ENCODE measurements around the gene SLC39A1.

Gene SLC39A1

DNA sequence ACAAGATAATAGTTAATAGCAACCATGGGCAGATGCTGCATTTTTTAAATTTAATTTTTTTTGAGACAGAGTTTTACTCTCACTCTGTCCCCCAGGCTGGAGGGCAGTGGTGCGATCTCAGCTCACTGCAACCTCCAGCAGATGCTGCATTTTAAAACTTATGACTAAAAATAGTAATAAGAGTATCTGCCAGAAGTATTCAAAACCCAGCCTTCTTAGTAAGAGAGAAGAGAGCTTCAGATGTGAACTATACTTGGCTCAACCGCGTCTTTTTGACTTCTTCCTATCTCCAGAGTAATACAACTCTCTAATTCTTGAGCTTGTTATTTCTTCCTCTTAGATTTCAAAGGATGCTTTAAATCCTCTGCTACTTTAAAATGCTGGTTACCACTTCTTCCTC lies 31.9 kb upstream of the SLC39A1 start:
- in situ Hi-C loops (cut with MboI; ENCODE audit: low sequenced_read_pairs, unreplicated experiment): no loop called here
- no peak for DNase-seq (ENCODE audit: low spot score)
- TF ChIP-seq CTCF (IDR thresholded peaks at IDR 0.05; ENCODE audit: borderline replicate concordance, control extremely low read depth, extremely low read depth, insufficient read depth, missing control alignments): no peak

DNA sequence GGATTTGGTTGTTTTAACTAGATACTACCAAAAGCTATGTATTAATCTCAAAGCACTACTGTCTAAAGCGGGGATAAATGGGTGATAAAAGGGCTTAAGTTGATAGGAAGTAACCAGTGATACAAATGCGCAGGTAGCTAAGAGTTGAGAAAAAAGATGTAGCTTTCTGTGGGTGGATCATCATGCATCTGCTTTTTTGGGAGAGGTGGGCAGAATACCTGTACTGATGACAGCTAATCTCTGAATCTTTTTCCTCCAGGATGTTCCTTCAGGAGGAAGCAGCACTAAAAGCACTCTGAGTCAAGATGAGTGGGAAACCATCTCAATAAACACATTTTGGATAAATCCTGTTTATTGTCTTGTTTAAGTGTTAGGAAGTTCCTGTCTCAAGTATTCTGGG lies 28.5 kb upstream of the SLC39A1 start:
- no peak for TF ChIP-seq CTCF (IDR thresholded peaks at IDR 0.05; ENCODE audit: borderline replicate concordance, control extremely low read depth, extremely low read depth, insufficient read depth, missing control alignments)
- in situ Hi-C loops (cut with MboI; ENCODE audit: low sequenced_read_pairs, unreplicated experiment): no loop called here
- no peak for DNase-seq (ENCODE audit: low spot score)

DNA sequence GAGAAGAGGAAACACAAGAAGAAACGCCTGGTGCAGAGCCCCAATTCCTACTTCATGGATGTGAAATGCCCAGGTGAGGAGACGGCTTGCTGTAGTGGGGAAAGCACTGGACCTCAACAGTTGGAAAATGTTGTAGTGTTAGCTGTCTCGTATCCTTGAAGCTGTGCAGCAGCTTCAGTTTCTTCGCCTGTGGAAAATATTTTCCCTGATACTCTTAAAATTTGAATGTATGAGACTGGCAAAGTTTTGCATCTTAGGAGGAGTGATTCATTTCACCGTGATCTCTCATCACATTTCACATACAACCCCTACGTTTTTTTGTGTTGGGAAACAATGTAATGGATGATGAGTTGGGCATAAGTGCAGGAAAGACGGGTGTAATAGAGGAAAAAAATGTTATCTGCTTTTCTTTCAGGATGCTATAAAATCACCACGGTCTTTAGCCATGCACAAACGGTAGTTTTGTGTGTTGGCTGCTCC lies 27.9 kb upstream of the SLC39A1 start:
- TF ChIP-seq CTCF (IDR thresholded peaks at IDR 0.05; ENCODE audit: borderline replicate concordance, control extremely low read depth, extremely low read depth, insufficient read depth, missing control alignments): no peak
- in situ Hi-C loops (cut with MboI; ENCODE audit: low sequenced_read_pairs, unreplicated experiment): no loop called here
- DNase-seq (ENCODE audit: low spot score): no peak

DNA sequence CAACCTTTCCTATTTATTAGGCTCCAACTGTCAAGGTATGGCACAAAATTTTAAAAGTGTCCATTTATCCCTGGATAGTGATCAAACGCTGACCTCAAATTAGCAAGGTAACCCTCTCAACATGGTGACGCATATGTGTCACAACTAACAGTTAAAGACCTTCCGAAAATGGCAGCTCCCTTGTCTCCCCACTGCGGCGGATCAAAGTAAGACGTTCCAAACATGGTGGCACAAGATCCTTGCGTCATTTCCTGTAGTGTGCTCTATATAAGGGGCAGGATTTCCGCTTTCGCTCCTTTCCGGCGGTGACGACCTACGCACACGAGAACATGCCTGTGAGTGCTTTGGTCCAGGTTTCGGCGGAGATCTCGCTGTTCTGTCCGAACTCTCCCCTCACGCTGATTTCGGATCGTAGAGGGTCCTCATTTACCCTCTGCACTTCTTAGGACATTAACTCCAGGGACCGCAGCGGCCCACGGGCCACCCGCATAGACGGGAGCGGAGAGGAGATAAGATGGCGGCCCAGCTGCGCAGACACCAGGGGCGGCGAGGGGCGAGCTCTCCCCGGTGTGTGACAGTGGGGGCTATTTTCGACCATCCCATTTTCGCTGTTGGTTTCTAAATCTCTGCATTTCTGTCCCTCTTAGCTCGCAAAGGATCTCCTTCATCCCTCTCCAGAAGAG lies 27.3 kb upstream of the SLC39A1 start, which contains the start of gene RPS27:
Gene RPS27 (plus strand): TSS at position 295 of the 683 bp plus-strand sequence. CDS start 35 bp downstream, at position 330.
- TF ChIP-seq CTCF (IDR thresholded peaks at IDR 0.05; ENCODE audit: borderline replicate concordance, control extremely low read depth, extremely low read depth, insufficient read depth, missing control alignments): no peak
- DNase-seq (ENCODE audit: low spot score): peak; percentile 96
- in situ Hi-C loops (cut with MboI; ENCODE audit: low sequenced_read_pairs, unreplicated experiment): no loop called here

GRCh38 chr1:153987621-153988020 lies 24.3 kb upstream of the SLC39A1 start:
- no peak for TF ChIP-seq CTCF (IDR thresholded peaks at IDR 0.05; ENCODE audit: borderline replicate concordance, control extremely low read depth, extremely low read depth, insufficient read depth, missing control alignments)
- in situ Hi-C loops (cut with MboI; ENCODE audit: low sequenced_read_pairs, unreplicated experiment): loop anchor here (10.0 kb wide), 2 partner anchors 193 to 313 kb away; partner anchors contain the start of genes ILF2 and NPR1
- DNase-seq (ENCODE audit: low spot score): no peak

- TF ChIP-seq CTCF (IDR thresholded peaks at IDR 0.05; ENCODE audit: borderline replicate concordance, control extremely low read depth, extremely low read depth, insufficient read depth, missing control alignments): no peak
- in situ Hi-C loops (cut with MboI; ENCODE audit: low sequenced_read_pairs, unreplicated experiment): loop anchor here (10.0 kb wide), 2 partner anchors 191 to 311 kb away; partner anchors contain the start of genes ILF2 and NPR1
- DNase-seq (ENCODE audit: low spot score): peak; percentile 57
Measured at GRCh38 chr1:153985941-153986761, 22.8 kb upstream of the SLC39A1 start, which contains the start of gene RAB13. Gene RAB13, minus strand, starts transcription at chr1:153986339. Its CDS starts 103 bp downstream, at chr1:153986236.
